PC-9 (cell line): ENCODE measurements around the gene TDO2.

ENCODE experiments used
- EZH2 ChIP-seq: fragments of 200-600 bp; sonication (generic); IDR thresholded peaks from 2 replicates; pipeline ENCODE4 v1.8.0; 2017; ENCODE audit warnings: antibody characterized with exemption, low read depth
- TF ChIP-seq, protein P1 (sequence below): fragments of 200-600 bp; sonication (generic); conservative IDR thresholded peaks from 2 replicates; pipeline ENCODE4 v1.6.1; 2017; ENCODE audit warnings: mixed run types, antibody characterized with exemption, mild to moderate bottlenecking, moderate library complexity

DNA sequence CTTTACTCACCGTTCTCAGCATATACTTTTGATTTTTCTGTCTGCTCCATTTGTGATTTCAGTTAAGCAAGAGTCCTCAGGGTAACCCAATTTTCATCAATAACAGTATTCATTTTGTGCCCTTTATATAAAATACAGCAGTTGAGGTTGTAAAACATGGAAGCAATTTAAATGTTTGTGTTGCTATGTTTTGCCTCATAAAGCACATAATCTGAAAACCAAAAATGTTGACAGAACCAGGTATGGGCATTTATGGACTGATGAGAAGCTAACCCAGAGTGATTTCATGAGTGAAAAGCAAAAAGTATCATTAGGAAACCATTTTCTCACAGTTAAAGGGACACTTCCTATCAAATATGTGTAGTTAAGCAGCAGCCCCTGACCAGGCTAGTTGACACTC, 37.3 kb upstream of the TDO2 start, which contains the start of gene ASIC5:
- TF ChIP-seq, protein P1, sequence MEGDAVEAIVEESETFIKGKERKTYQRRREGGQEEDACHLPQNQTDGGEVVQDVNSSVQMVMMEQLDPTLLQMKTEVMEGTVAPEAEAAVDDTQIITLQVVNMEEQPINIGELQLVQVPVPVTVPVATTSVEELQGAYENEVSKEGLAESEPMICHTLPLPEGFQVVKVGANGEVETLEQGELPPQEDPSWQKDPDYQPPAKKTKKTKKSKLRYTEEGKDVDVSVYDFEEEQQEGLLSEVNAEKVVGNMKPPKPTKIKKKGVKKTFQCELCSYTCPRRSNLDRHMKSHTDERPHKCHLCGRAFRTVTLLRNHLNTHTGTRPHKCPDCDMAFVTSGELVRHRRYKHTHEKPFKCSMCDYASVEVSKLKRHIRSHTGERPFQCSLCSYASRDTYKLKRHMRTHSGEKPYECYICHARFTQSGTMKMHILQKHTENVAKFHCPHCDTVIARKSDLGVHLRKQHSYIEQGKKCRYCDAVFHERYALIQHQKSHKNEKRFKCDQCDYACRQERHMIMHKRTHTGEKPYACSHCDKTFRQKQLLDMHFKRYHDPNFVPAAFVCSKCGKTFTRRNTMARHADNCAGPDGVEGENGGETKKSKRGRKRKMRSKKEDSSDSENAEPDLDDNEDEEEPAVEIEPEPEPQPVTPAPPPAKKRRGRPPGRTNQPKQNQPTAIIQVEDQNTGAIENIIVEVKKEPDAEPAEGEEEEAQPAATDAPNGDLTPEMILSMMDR, result no peak
- no peak for TF ChIP-seq EZH2
